Neutrophil (primary cell): ENCODE data around the gene KLF13.

ENCODE experiments used
- H3K27ac ChIP-seq: fragments of 200-600 bp; sonication (generic); 2 replicates; pipeline ENCODE4 v1.5.1; 2016; ENCODE audit warnings: mild to moderate bottlenecking, moderate library complexity
- H3K27me3 ChIP-seq: fragments of 200-600 bp; sonication (generic); 2 replicates; pipeline ENCODE4 v1.6.0; 2016; ENCODE audit warnings: mild to moderate bottlenecking
- H3K36me3 ChIP-seq: fragments of 200-600 bp; sonication (generic); 2 replicates; pipeline ENCODE4 v1.5.1; 2017
- H3K4me1 ChIP-seq, 2 experiments: fragments of 200-600 bp in 1 of 2; sonication (generic) in 1 of 2; 1 replicate in 1 of 2; 2 replicates in 1 of 2; pipeline versions ENCODE4 v1.5.1 to v1.6.1; 2013 to 2016; ENCODE audit warnings: low read depth in 1 of 2, low read length in 1 of 2, mild to moderate bottlenecking in 1 of 2, moderate library complexity in 1 of 2; ENCODE audit not compliant: control insufficient read depth in 1 of 2, insufficient read depth in 1 of 2
- H3K4me3 ChIP-seq, 2 experiments: fragments of 200-600 bp in 1 of 2; sonication (generic) in 1 of 2; 1 replicate in 1 of 2; 2 replicates in 1 of 2; pipeline ENCODE4 v1.5.1; 2013 to 2016; ENCODE audit warnings: low read depth in 1 of 2, low read length in 1 of 2, mild to moderate bottlenecking in 1 of 2, moderate library complexity in 1 of 2
- H3K9me3 ChIP-seq: fragments of 200-600 bp; sonication (generic); 2 replicates; pipeline ENCODE4 v1.5.1; 2016
- CTCF ChIP-seq: fragments of 200-600 bp; sonication (generic); IDR thresholded peaks from 2 replicates; pipeline ENCODE4 v1.5.1; 2016; ENCODE audit warnings: antibody characterized with exemption

Gene KLF13

GRCh38 chr15:31373096-31373865 is 46.6 kb downstream of the KLF13 start:
- peaks cover 10 to 13% of the 10 kb centered on the region in 2 experiments for H3K4me1 ChIP-seq
- no peaks in the 10 kb centered on the region for H3K9me3 ChIP-seq
- peaks cover 69% of the 10 kb centered on the region for H3K36me3 ChIP-seq
- no peak for TF ChIP-seq CTCF
- H3K4me3 ChIP-seq, result no peak overlapping the region
- H3K27ac ChIP-seq, result no peak overlapping the region
- H3K27me3 ChIP-seq, result no peaks in the 10 kb centered on the region

- peaks cover 3 to 7% of the 10 kb centered on the region in 2 experiments for H3K4me1 ChIP-seq
Measured at GRCh38 chr15:31373970-31374369, 47.3 kb downstream of the KLF13 start.

GRCh38 chr15:31374489-31374888 is 47.9 kb downstream of the KLF13 start:
- H3K36me3 ChIP-seq, result peaks cover 81% of the 10 kb centered on the region
- H3K4me1 ChIP-seq, result peaks cover 0 to 2% of the 10 kb centered on the region in 2 experiments
- no peak overlapping the region for H3K4me3 ChIP-seq
- no peak for TF ChIP-seq CTCF
- H3K27ac ChIP-seq, result no peak overlapping the region
- H3K27me3 ChIP-seq, result no peaks in the 10 kb centered on the region
- no peaks in the 10 kb centered on the region for H3K9me3 ChIP-seq

More at GRCh38 chr15:31373970-31374369, 47.3 kb downstream of the KLF13 start:
- Histone ChIP-seq H3K9me3 (no peaks in the 10 kb centered on the region), H3K27me3 (no peaks in the 10 kb centered on the region), H3K36me3 (peaks cover 76% of the 10 kb centered on the region), H3K27ac (no peak overlapping the region), H3K4me3 (no peak overlapping the region)
- TF ChIP-seq CTCF, result no peak

- Histone ChIP-seq H3K4me3 (no peak overlapping the region), H3K9me3 (no peaks in the 10 kb centered on the region), H3K27me3 (no peaks in the 10 kb centered on the region), H3K27ac (no peak overlapping the region), H3K4me1 (no peaks in the 10 kb centered on the region), H3K36me3 (peaks cover 86% of the 10 kb centered on the region)
- no peak for TF ChIP-seq CTCF
Measured at GRCh38 chr15:31374986-31375385, 48.4 kb downstream of the KLF13 start.

GRCh38 chr15:31375772-31376171 is 49.1 kb downstream of the KLF13 start:
- no peaks in the 10 kb centered on the region for H3K9me3 ChIP-seq
- peaks cover 94% of the 10 kb centered on the region for H3K36me3 ChIP-seq
- H3K4me1 ChIP-seq, result no peaks in the 10 kb centered on the region
- no peak for TF ChIP-seq CTCF
- peak overlapping the region; percentile 15 for H3K27ac ChIP-seq
- H3K27me3 ChIP-seq, result no peaks in the 10 kb centered on the region
- no peak overlapping the region for H3K4me3 ChIP-seq
